Melanocyte of skin (primary cell): ENCODE data around the gene NALCN. TPM values are rescaled to one million over a fixed set of nuclear protein-coding genes. Genes with fewer than 3 reads are reported as not detected.

Experiments
- total RNA-seq, 2 donors: library from RNA; depleted of rRNA; stranded (reverse); fragments of >200 nt; gene quantifications; 2 replicates each; pipeline ENCODE4 v1.2.3, GENCODE V29; 2012

Gene NALCN
- 1 to 10 TPM in 1 of 2 donors, under 1 TPM in 1; 0.33 to 5.2 TPM for total RNA-seq

GRCh38 chr13:101416181-101417042 is at the start of gene NALCN:
NALCN (minus strand) TSS chr13:101416508; CDS start chr13:101399126, 17,382 bp downstream.

GRCh38 chr13:101452519-101453485 is 36.5 kb upstream of the NALCN start, which contains the start of gene ITGBL1:
ITGBL1 (plus strand) TSS chr13:101452675; CDS start chr13:101452834, 159 bp downstream.

Other genes starting within 250 kb of the NALCN start
- gene ITGBL1, start 36.2 kb upstream of the NALCN start, total RNA-seq: under 1 TPM in 1 of 2 donors, not detected in 1; under 0.01 TPM